ENCODE measurements around the gene STN1.

STN1 gene

DNA sequence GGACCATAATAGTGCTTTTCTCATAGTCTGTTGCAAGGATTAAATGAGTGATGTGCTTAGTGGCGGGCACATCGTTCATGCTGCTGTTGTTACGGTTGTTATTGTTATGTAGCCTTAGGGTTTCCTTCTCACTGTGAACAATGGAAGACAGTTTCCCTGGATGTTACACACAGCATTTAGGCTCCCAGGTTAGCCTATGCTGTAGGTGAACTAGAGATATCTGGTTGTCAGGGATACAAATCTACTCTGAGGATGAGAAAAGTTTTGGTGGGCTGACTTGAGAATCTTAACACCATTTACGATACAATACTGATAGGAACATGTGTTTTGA lies 77.3 kb downstream of the STN1 start:
- DNase-seq, result no peak

DNA sequence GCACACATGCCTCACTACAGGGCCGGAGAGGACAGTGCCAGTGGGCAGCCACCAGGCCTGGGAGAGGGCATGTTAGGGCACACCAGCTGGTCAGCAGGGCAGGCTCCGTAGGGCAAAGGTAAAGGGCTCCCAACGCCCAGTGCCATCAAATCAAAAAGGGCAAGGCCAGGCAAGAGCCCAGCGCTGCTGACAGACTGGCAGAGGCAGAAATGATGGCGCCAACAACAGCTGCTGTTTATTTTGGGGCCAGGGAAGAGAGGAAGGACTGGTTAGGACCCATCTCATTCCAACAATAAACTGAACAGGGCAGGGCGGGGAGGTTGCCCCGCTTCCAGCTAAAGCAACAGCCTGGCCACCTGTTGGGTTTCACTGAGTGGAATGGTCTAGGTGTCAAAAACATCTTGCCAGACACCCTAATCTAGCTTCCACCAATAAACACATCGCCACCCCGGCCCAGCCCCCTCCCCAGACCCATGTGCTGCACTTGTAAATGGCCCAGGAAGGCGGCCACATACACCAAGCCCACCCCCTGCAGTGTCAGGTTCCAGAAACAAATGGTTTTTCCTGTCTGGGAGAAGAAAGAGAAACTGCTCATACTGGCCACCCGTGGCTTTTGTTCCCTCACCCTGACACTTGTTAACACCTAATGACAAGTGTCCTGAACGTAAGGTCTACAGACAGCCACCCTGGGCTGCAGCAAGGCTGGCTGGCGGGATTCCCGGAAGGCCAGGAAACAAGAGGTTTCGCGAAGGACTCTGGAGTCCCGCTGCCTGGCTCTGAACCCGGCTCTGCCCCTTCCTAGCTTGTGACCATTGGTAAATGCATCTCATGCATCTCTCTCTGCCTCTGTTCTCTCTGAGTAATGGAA lies 77.9 kb downstream of the STN1 start:
- DNase-seq, result no peak

DNA sequence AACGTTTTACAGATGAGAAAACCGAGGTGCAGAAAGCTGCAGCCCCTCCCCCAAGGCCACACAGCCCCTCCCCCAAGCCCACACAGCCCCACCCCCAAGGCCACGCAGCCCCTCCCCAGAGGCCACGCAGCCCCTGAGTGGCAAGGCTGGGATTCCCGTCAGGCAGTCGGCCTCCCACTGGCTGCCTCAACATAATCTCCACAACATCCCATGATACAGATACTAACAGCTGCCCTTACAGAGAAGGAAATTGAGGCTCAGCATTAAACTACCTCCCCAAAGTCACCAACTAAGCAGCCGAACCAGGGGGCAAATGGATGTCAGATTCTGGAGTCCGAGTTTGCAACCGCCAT lies 78.5 kb downstream of the STN1 start:
- no peak for DNase-seq

DNA sequence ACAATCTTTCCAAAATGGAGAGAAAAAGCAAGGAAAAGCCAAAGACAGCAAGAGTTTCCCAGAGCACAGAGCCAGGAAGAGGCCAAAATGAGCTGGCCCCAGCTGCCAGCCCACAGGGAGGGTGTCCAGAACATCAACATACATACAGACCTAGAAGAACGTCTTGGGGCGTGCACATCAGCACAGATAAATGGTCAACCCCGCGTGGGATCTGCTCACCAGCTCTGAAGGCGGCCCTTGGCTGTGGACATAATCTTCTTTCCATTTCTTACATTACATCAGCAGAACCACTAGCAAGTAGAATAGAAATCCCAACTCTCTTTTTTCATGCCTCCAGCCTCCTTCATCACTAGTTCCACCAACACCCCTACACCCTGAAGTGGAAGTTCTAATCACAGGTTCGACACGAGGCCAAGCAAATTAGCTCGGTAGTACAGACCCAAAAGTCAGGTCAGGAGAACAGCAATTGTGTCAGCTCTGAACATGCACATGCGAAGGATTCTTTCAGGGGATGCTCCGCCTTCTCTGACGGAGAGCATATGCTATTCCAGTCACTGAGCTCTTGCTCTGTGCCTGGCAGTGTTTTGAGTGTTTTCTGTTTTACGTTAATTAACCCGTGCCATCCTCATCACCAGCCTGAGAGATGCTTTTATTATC lies 79.0 kb downstream of the STN1 start:
- no peak for DNase-seq

DNA sequence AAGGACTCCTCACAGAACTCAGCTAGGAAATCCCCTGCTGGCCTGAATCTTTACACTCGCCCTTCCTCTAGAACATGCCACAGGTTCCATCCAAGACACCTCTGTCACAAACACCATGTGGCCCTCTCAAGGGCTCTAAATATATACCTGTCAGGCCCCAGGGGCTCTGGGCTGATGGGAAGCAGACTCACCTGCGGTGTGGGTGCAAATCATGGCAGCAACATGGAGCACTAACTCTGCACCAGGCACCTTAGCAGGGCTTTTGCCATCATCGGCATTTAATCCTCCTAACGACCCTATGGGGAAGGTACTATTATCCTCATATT lies 80.0 kb downstream of the STN1 start:
- no peak for DNase-seq

GRCh38 chr10:103837370-103838069 lies 80.5 kb downstream of the STN1 start:
- DNase-seq, result no peak

DNA sequence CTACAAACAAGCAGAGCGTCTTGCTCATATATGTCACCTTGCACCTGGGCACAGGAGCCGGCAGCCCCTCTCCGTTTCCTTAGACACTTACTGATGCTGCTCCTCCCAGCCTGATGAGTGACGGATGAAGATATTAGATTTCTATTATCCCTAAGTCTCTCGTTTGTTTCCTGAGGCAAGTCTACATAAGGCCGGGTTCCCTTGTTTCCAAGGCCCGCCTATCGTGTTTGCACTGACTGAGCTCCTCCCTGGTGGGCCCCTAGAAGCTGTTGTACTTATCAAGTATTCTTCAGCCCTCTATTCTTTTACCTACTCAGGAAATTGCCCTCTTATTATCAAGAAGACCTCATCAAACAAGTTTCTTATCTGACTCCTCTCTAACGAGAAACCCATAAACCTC lies 81.1 kb downstream of the STN1 start:
- DNase-seq, result no peak

DNA sequence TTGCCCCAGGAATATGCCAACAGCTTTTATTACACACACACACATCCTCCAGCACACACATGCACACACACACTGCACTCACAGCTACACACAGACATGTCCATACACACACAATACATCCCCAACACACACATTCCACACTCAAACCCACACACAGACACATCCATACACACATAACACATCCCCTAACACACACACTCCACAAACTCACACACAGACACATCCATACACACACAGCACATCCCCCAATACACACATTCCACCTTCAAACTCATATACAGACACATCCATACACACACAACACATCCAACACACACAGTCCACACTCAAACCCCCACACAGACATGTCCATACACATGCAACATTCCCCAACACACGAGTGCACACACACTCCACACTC lies 81.7 kb downstream of the STN1 start:
- no peak for DNase-seq

- DNase-seq, result no peak
Observed at GRCh38 chr10:103835096-103836050, 82.6 kb downstream of the STN1 start.

DNA sequence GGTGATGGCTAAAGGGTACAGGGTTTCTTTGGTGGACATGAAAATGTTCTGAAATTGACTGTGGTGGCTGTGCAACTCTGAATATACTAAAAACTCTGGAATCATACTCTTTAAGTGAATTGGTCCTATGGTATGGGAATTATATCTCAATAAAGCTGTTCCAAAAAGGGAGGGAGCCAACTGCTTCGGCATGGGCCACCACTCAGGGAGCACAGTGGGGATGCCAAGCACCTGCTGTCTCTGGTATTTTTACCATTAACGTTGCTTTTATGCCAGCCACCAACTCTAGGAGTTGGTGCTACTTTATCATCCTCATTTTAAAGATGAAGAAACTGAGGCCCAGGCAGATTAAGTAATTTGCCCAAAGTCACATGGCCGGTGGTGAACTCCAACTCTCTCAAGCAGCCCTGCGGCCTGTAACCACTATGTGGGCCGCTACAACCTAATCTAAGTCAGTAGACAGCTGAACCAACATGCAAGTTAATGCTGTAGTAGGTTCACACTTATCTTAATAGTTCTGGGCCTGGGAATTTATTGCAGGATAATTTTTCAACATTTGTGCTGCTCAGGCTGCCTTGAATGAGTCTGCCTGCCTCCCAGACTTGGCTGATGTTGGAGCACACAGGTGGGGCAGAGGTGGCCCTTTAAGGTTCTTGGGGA lies 83.4 kb downstream of the STN1 start:
- DNase-seq, result no peak

- no peak for DNase-seq
Observed at GRCh38 chr10:103833731-103834365, 84.1 kb downstream of the STN1 start.

DNA sequence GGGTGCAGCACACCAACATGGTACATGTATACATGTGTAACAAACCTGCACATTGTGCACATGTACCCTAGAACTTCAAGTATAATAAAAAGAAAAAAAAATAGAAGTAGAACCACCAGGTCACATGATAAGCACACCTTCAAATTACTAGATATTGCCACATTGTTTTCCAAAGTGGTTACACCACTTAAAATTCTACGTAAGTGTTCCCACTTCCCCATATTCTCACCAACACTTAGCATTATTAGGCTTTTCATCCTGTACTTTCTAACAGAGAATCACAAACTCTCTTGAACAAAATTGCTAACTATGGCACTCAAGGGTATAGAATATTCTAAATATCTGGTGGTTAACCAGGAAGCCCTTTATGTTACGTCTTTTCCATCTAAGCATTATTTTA lies 85.2 kb downstream of the STN1 start:
- no peak for DNase-seq

Data from CD4-positive, alpha-beta T cell treated with Interleukin-21 for 1 hour (primary cell).